Heart left ventricle (tissue), 13 donors: ENCODE data around the gene BNC2.

ENCODE experiments used
- POLR2A ChIP-seq, 2 donors: fragments of 450-650 bp; IDR thresholded peaks; one replicate each; pipeline ENCODE4 v1.6.1; 2017; ENCODE audit warnings: antibody characterized with exemption in 2 of 2, mild to moderate bottlenecking in 2 of 2, moderate library complexity in 2 of 2
- TF ChIP-seq, protein P1 (sequence below), 12 donors: fragments of 200-600 bp; sonication (generic) in 4 of 12; IDR thresholded peaks; one replicate each; pipeline versions ENCODE4 v1.5.0 to v1.8.0; 2018 to 2022; ENCODE audit warnings: antibody characterized with exemption in 12 of 12, mild to moderate bottlenecking in 5 of 12
- donor health status: ischemic (EF 13 %, LVEDD 7.1; RV severe dilation, severe dysfunction).
- donor health status: DM: no; HTN: yes; CAD: no.
- donor health status: DM: no; HTN: no; CAD: no.
- donor health status: ischemic (EF 25% LVEDD 6.9; RV normal size, moderate dysfunction).
- donor health status: ischemic (EF 25% LVEDD 5.7; RV mildly dilated, moderate dysfunction).
- donor health status: ischemic (EF 35%, LVEDD 5.7; RV mildly dilated, moderate dysfunction).
- donor health status: nonischemic (EF 11% LVEDD 7.7; RV severe dilation, severe dysfunction).
- donor health status: DM: yes; HTN: yes; CAD: no.
- donor health status: PGD.
- donor health status: ischemic (EF 29% LVEDD 5.4; RV normal size, mild dysfunction).
- donor health status: nonischemic (EF 23%, LVEDD 6.1; RV moderate dilation, normal function).

DNA sequence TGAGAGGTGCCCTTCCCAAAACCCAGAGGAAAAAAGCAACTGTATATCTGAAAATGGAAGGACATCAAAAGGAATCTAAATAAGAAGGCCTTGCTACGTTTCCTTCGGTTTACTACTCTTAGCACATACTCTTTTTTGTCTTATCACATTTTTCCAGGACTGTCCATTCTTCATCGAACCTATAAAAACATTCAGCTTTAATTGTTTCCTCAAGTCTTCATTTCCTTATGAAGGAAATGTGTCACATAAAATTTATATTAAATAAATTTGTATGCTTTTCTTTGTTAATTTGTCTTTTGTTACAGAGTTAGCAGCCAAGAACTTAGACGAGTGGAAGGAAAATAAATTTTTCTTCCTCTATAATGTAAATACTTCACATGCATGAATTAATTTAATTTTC lies 255.0 kb downstream of the BNC2 start:
- TF ChIP-seq, protein P1, sequence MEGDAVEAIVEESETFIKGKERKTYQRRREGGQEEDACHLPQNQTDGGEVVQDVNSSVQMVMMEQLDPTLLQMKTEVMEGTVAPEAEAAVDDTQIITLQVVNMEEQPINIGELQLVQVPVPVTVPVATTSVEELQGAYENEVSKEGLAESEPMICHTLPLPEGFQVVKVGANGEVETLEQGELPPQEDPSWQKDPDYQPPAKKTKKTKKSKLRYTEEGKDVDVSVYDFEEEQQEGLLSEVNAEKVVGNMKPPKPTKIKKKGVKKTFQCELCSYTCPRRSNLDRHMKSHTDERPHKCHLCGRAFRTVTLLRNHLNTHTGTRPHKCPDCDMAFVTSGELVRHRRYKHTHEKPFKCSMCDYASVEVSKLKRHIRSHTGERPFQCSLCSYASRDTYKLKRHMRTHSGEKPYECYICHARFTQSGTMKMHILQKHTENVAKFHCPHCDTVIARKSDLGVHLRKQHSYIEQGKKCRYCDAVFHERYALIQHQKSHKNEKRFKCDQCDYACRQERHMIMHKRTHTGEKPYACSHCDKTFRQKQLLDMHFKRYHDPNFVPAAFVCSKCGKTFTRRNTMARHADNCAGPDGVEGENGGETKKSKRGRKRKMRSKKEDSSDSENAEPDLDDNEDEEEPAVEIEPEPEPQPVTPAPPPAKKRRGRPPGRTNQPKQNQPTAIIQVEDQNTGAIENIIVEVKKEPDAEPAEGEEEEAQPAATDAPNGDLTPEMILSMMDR (IDR thresholded peaks at IDR 0.05) = no peak
- no peak for TF ChIP-seq POLR2A (IDR thresholded peaks at IDR 0.05)
